K562 (cell line): ENCODE measurements around the gene KIZ. TPM values are rescaled to one million over a fixed set of nuclear protein-coding genes. Genes with fewer than 3 reads are reported as not detected.

Experiments
- ATAC-seq: fragments of 200-7000 bp; cut with Tn5 transposase; 3 replicates; pipeline ENCODE4 v1.9.1; 2020; ENCODE audit warnings: moderate library complexity
- BruUV-seq: library from RNA; stranded (reverse); fragments of 400-500 nt; replicated peaks from 2 replicates; lab custom pipeline; 2021; lab: Mats Ljungman, UMichigan
- CTCF ChIA-PET: fragments of 300-600 bp; formaldehyde crosslinking; extraction: SDS; loops from one replicate; lab custom pipeline; 2021; ENCODE audit warnings: low intra/inter-chr PET ratio; lab: Yijun Ruan, JAX
- POLR2A ChIA-PET: fragments of 300-600, 350-650 bp; sonication (Branson Sonifier 250); formaldehyde crosslinking; extraction: SDS; loops from one replicate; lab custom pipeline; 2021; ENCODE audit warnings: antibody characterized with exemption, inconsistent platforms; lab: Yijun Ruan, JAX
- DNase-seq, 4 experiments: peaks; one replicate each; pipeline versions ENCODE4 v3.0.0 to v3.0.0-alpha.2; 2011 to 2018; ENCODE audit warnings: low spot score in 3 of 4, mixed read lengths in 3 of 4; ENCODE audit errors: extremely low read depth in 1 of 4
- FAIRE-seq: peaks from 2 replicates; lab custom pipeline; 2011; peaks lifted over from hg19 to GRCh38; lab: Jason Lieb, UNC
- H2AFZ ChIP-seq: 2 replicates; pipeline ENCODE4 v1.6.0; 2011; ENCODE audit warnings: low read depth, low read length, control low read depth, inconsistent platforms
- H3K27ac ChIP-seq: fragments of 200-600 bp; 3 replicates; pipeline ENCODE4 v1.8.0; 2011; ENCODE audit warnings: low read depth, mild to moderate bottlenecking, control low read depth, inconsistent platforms, low read length, moderate library complexity, mixed read lengths; ENCODE audit errors: extremely low read depth
- H3K27me3 ChIP-seq, 2 experiments: fragments of 300-600 bp in 1 of 2; 2 replicates in 1 of 2; 3 replicates in 1 of 2; pipeline versions ENCODE4 v1.6.0 to v1.8.0; 2011; ENCODE audit warnings: inconsistent platforms in 2 of 2, low read length in 2 of 2, mild to moderate bottlenecking in 1 of 2, mixed read lengths in 1 of 2, moderate library complexity in 1 of 2; ENCODE audit not compliant: control insufficient read depth in 2 of 2, insufficient read depth in 2 of 2
- H3K36me3 ChIP-seq: fragments of 300-600 bp; 3 replicates; pipeline ENCODE4 v1.8.0; 2011; ENCODE audit warnings: mild to moderate bottlenecking, low read length, inconsistent platforms; ENCODE audit not compliant: control insufficient read depth, insufficient read depth
- H3K4me1 ChIP-seq, 2 experiments: fragments of 200-600 bp in 1 of 2; replicated peaks in 1 of 2; 2 replicates in 1 of 2; 3 replicates in 1 of 2; pipeline versions ENCODE4 v1.5.1 to v1.8.0; 2011; ENCODE audit warnings: inconsistent platforms in 2 of 2, low read length in 2 of 2, mild to moderate bottlenecking in 1 of 2, mixed read lengths in 1 of 2, moderate library complexity in 1 of 2; ENCODE audit not compliant: control insufficient read depth in 2 of 2, insufficient read depth in 2 of 2
- H3K4me2 ChIP-seq: 2 replicates; pipeline ENCODE4 v1.6.1; 2011; ENCODE audit warnings: low read length, control low read depth, inconsistent platforms, mixed read lengths; ENCODE audit not compliant: insufficient read depth
- H3K4me3 ChIP-seq: fragments of 200-600 bp; sonication (generic), shearing (Covaris generic); 2 replicates; pipeline ENCODE4 v1.5.1; 2016; ENCODE audit warnings: control low read depth, inconsistent platforms
- H3K79me2 ChIP-seq: fragments of 200-600 bp; 3 replicates; pipeline ENCODE4 v1.8.0; 2011; ENCODE audit warnings: low read length, inconsistent platforms; ENCODE audit not compliant: control insufficient read depth, insufficient read depth
- H3K9ac ChIP-seq, 2 experiments: 2 replicates each; pipeline versions ENCODE4 v1.6.0 to v1.6.1; 2011; ENCODE audit warnings: low read depth in 2 of 2, low read length in 2 of 2, control low read depth in 1 of 2, inconsistent platforms in 1 of 2, mild to moderate bottlenecking in 1 of 2, mixed read lengths in 1 of 2; ENCODE audit not compliant: insufficient read depth in 1 of 2
- H3K9me1 ChIP-seq: one replicate; pipeline ENCODE4 v1.6.0; 2011; ENCODE audit warnings: inconsistent platforms, mild to moderate bottlenecking, low read length, moderate library complexity; ENCODE audit not compliant: control insufficient read depth, insufficient read depth
- H3K9me3 ChIP-seq: replicated peaks from 2 replicates; pipeline ENCODE4 v1.5.1; 2011; ENCODE audit warnings: low read depth, low read length, inconsistent platforms; ENCODE audit not compliant: control insufficient read depth, insufficient read depth
- H4K20me1 ChIP-seq: replicated peaks from 2 replicates; pipeline ENCODE4 v1.6.1; 2011; ENCODE audit warnings: low read length, inconsistent platforms, mixed read lengths; ENCODE audit not compliant: control insufficient read depth, insufficient read depth
- ARID1B ChIP-seq: fragments of 450-650 bp; IDR thresholded peaks from 2 replicates; pipeline ENCODE4 v1.6.1; 2016; ENCODE audit warnings: antibody characterized with exemption, mild to moderate bottlenecking, inconsistent platforms
- CC2D1A ChIP-seq: fragments of 450-650 bp; IDR thresholded peaks from 2 replicates; pipeline ENCODE4 v1.6.1; 2017; ENCODE audit warnings: mild to moderate bottlenecking
- GATAD2B ChIP-seq: fragments of 450-650 bp; IDR thresholded peaks from 2 replicates; pipeline ENCODE4 v1.6.1; 2017; ENCODE audit warnings: mild to moderate bottlenecking, borderline replicate concordance
- HOMEZ ChIP-seq: fragments of 250-450 bp; sonication (Bioruptor Pico); IDR thresholded peaks from 2 replicates; pipeline ENCODE4 v1.4.0; 2020; ENCODE audit warnings: mild to moderate bottlenecking, moderate library complexity
- MCM2 ChIP-seq: fragments of 450-650 bp; IDR thresholded peaks from 2 replicates; pipeline ENCODE4 v1.6.1; 2017; ENCODE audit warnings: low read depth, mild to moderate bottlenecking
- PTBP1 ChIP-seq: fragments of 200-400 bp; formaldehyde crosslinking; IDR thresholded peaks from 2 replicates; pipeline ENCODE4 v1.6.1; 2017; ENCODE audit warnings: low read depth, low read length
- SMC3 ChIP-seq: conservative IDR thresholded peaks from 2 replicates; pipeline ENCODE4 v1.6.1; 2011; ENCODE audit warnings: low read depth, low read length, improper control_type of control experiment; ENCODE audit not compliant: insufficient read depth
- ZBTB40 ChIP-seq, 2 experiments: fragments of 450-650 bp in 1 of 2; sonication (generic) in 1 of 2; formaldehyde crosslinking in 1 of 2; IDR thresholded peaks; 2 replicates each; pipeline versions ENCODE4 v1.7.1 to v1.9.0; 2016 to 2022; ENCODE audit warnings: inconsistent platforms in 1 of 2, mild to moderate bottlenecking in 1 of 2, missing genetic modification reagents in 1 of 2
- ZFP91 ChIP-seq: sonication (generic); formaldehyde crosslinking; IDR thresholded peaks from 2 replicates; pipeline ENCODE4 v1.8.0; 2022; ENCODE audit warnings: mild to moderate bottlenecking, missing genetic modification reagents
- ZNF717 ChIP-seq: fragments of 250-450 bp; sonication (Bioruptor Pico); IDR thresholded peaks from 2 replicates; pipeline ENCODE4 v1.5.0; 2021
- WGBS: fragments of 100-300 bp; shearing (Covaris generic); methylation state at CpG from one replicate; pipeline ENCODE4 v1.1.6; 2016; ENCODE audit warnings: low coverage, mixed read lengths; ENCODE audit not compliant: insufficient coverage; ENCODE audit errors: missing lambda C conversion rate; 5-methylcytosine and 5-hydroxymethylcytosine counted together
- in situ Hi-C: fragments of 300-500 bp; cut with MboI; formaldehyde crosslinking; loops from 4 replicates; pipeline ENCODE4 v1.15.0; 2018; ENCODE audit warnings: inconsistent platforms, mixed read lengths
- intact Hi-C: fragments of 100-400 bp; cut with micrococcal nuclease; formaldehyde crosslinking; loops from 2 replicates; pipeline ENCODE4 v1.14.2; 2022
- polyA plus RNA-seq, 8 experiments: library from polyadenylated mRNA; depleted of rRNA in 4 of 8; stranded (reverse) in 5 of 8; unstranded in 3 of 8; fragments of >200 nt; fragmentation: Nextera tagmentation in 2 of 8; fragmentation: Illumina TruSeq in 1 of 8; extraction: Ambion mirVana in 2 of 8; extraction: Trizol in 1 of 8; gene quantifications; 2 replicates each; pipeline versions ENCODE4 v1.2.1 to v1.2.3, GENCODE V29; 2011 to 2014; ENCODE audit warnings: inconsistent platforms in 1 of 8, missing spikeins in 1 of 8
- total RNA-seq, 7 experiments: library from RNA; depleted of rRNA in 6 of 7; stranded (reverse); fragments of >200 nt in 6 of 7; fragmentation: Illumina TruSeq in 2 of 7; extraction: Trizol in 2 of 7; gene quantifications; 2 replicates each; pipeline versions ENCODE4 v1.2.1 to v1.2.3, GENCODE V29; 2011 to 2021; ENCODE audit warnings: low replicate concordance in 1 of 7

KIZ gene
- total and polyA plus RNA-seq, 9 of the 15 experiments (the other 6 are each of a cell fraction or from before 2014, with no cell fraction given) = 4.9 to 21.1 (median 13.5) TPM

- no peak overlapping the region for H3K9ac ChIP-seq
- CTCF ChIA-PET = no interaction called here
- no peaks in the 10 kb centered on the region for H3K36me3 ChIP-seq
- intact Hi-C loops (no loop called here), in situ Hi-C loops (no loop called here)
- no TSS peak for BruUV-seq
- H3K79me2 ChIP-seq = no peaks in the 10 kb centered on the region
- H3K27me3 ChIP-seq = no peaks in the 10 kb centered on the region
- H3K27ac ChIP-seq = no peak overlapping the region
- FAIRE-seq (no peak), DNase-seq (no peak), ATAC-seq (no peak)
- H2AFZ ChIP-seq = no peak overlapping the region
- no peak overlapping the region for H3K4me3 ChIP-seq
- H4K20me1 ChIP-seq = no peaks in the 10 kb centered on the region
- H3K9me3 ChIP-seq = no peaks in the 10 kb centered on the region
- POLR2A ChIA-PET = no interaction called here
- H3K9me1 ChIP-seq = no peaks in the 10 kb centered on the region
- 51% methylated on average over 3 of the region's 3 CpGs for WGBS
- no peak overlapping the region for H3K4me2 ChIP-seq
- no peaks in the 10 kb centered on the region for H3K4me1 ChIP-seq
- TF ChIP-seq HOMEZ (CRISPR knock-in tag) (no peak), ARID1B (no peak), ZNF717 (CRISPR knock-in tag) (no peak), PTBP1 (no peak), SMC3 (no peak), ZFP91 (no peak), ZBTB40 (IDR thresholded peaks at IDR 0.05) (no peak), ZBTB40 (CRISPR knock-in tag; IDR thresholded peaks at IDR 0.05) (no peak), CC2D1A (no peak), MCM2 (no peak), GATAD2B (no peak)
These were observed 102.6 kb downstream of the KIZ start for GRCh38 chr20:21228511-21228910.
